A673 (cell line): ENCODE data around the gene CALN1. TPM values are rescaled to one million over a fixed set of nuclear protein-coding genes. Genes with fewer than 3 reads are reported as not detected.

Experiments used
- BruUV-seq: library from RNA; stranded (reverse); fragments of 400-500 nt; replicated peaks from 2 replicates; lab custom pipeline; 2021; lab: Mats Ljungman, UMichigan
- CTCF ChIA-PET: fragments of 300-600 bp; sonication (Branson Sonifier 250); formaldehyde crosslinking; loops from one replicate; lab custom pipeline; 2022; ENCODE audit warnings: antibody characterized with exemption; lab: Charles Lee
- POLR2A ChIA-PET: fragments of 300-600 bp; sonication (Branson Sonifier 250); formaldehyde crosslinking; loops from one replicate; lab custom pipeline; 2022; ENCODE audit warnings: antibody characterized with exemption; ENCODE audit not compliant: low non-redundant PET; lab: Charles Lee
- DNase-seq: peaks from one replicate; pipeline ENCODE4 v3.0.0-alpha.2; 2015; ENCODE audit warnings: low spot score
- H3K27ac ChIP-seq: fragments of 200-600 bp; sonication (generic); 2 replicates; pipeline ENCODE4 v1.5.1; 2016; ENCODE audit warnings: mixed run types, low read depth, mild to moderate bottlenecking, mixed read lengths, antibody characterized with exemption, low read length; ENCODE audit not compliant: poor library complexity, severe bottlenecking
- H3K27me3 ChIP-seq: fragments of 200-600 bp; sonication (generic); replicated peaks from 2 replicates; pipeline ENCODE4 v1.6.1; 2017; ENCODE audit warnings: mixed run types, low read depth, mild to moderate bottlenecking, mixed read lengths, antibody characterized with exemption, low read length; ENCODE audit not compliant: insufficient read depth, poor library complexity
- H3K36me3 ChIP-seq: fragments of 200-600 bp; sonication (generic); 2 replicates; pipeline ENCODE4 v1.6.1; 2016; ENCODE audit warnings: mixed run types, mild to moderate bottlenecking, mixed read lengths, antibody characterized with exemption, low read length; ENCODE audit not compliant: insufficient read depth, poor library complexity, severe bottlenecking
- H3K4me1 ChIP-seq: fragments of 200-600 bp; sonication (generic); 2 replicates; pipeline ENCODE4 v1.6.1; 2017; ENCODE audit warnings: mixed run types, mild to moderate bottlenecking, mixed read lengths, antibody characterized with exemption, low read length; ENCODE audit not compliant: insufficient read depth, poor library complexity, severe bottlenecking
- H3K4me3 ChIP-seq: fragments of 200-600 bp; sonication (generic); 2 replicates; pipeline ENCODE4 v1.5.1; 2016; ENCODE audit warnings: low read depth, mixed run types, mild to moderate bottlenecking, mixed read lengths, low read length; ENCODE audit not compliant: poor library complexity, severe bottlenecking
- H3K9me3 ChIP-seq: fragments of 200-600 bp; sonication (generic); 2 replicates; pipeline ENCODE4 v1.6.1; 2016; ENCODE audit warnings: mixed run types, low read depth, mild to moderate bottlenecking, mixed read lengths, antibody characterized with exemption, low read length; ENCODE audit not compliant: poor library complexity, severe bottlenecking
- EZH2 ChIP-seq: fragments of 200-600 bp; sonication (generic); IDR thresholded peaks from 2 replicates; pipeline ENCODE4 v1.6.1; 2017; ENCODE audit warnings: borderline replicate concordance, low read depth, mild to moderate bottlenecking, mixed read lengths, antibody characterized with exemption, low read length; ENCODE audit not compliant: poor library complexity, severe bottlenecking
- intact Hi-C: fragments of 100-400 bp; cut with micrococcal nuclease; formaldehyde crosslinking; loops from one replicate; pipeline ENCODE4 v1.10.0; 2022; ENCODE audit not compliant: unreplicated experiment
- total RNA-seq: library from RNA; stranded (reverse); gene quantifications from 2 replicates; pipeline ENCODE4 v1.2.3, GENCODE V29; 2021
- TF ChIP-seq, protein P1 (sequence below): fragments of 300-800, 200-600 bp; sonication (generic); conservative IDR thresholded peaks from 2 replicates; pipeline ENCODE4 v1.5.1; 2017; ENCODE audit warnings: low read depth, mild to moderate bottlenecking, antibody characterized with exemption, low read length, moderate library complexity, mixed read lengths

Gene CALN1
- total RNA-seq, 1 experiment from 2014 or later: not detected

- BruUV-seq: no TSS peak
- peaks cover 40% of the 10 kb centered on the region for H3K9me3 ChIP-seq
- DNase-seq: no peak
- TF ChIP-seq, protein P1, sequence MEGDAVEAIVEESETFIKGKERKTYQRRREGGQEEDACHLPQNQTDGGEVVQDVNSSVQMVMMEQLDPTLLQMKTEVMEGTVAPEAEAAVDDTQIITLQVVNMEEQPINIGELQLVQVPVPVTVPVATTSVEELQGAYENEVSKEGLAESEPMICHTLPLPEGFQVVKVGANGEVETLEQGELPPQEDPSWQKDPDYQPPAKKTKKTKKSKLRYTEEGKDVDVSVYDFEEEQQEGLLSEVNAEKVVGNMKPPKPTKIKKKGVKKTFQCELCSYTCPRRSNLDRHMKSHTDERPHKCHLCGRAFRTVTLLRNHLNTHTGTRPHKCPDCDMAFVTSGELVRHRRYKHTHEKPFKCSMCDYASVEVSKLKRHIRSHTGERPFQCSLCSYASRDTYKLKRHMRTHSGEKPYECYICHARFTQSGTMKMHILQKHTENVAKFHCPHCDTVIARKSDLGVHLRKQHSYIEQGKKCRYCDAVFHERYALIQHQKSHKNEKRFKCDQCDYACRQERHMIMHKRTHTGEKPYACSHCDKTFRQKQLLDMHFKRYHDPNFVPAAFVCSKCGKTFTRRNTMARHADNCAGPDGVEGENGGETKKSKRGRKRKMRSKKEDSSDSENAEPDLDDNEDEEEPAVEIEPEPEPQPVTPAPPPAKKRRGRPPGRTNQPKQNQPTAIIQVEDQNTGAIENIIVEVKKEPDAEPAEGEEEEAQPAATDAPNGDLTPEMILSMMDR: no peak
- no peak for TF ChIP-seq EZH2
- H3K4me1 ChIP-seq: no peaks in the 10 kb centered on the region
- ChIA-PET POLR2A (no interaction called here), CTCF (no interaction called here)
- no peak overlapping the region for H3K27ac ChIP-seq
- H3K4me3 ChIP-seq: no peak overlapping the region
- intact Hi-C loops: no loop called here
- no peaks in the 10 kb centered on the region for H3K36me3 ChIP-seq
- H3K27me3 ChIP-seq: no peaks in the 10 kb centered on the region
Measured at GRCh38 chr7:72106405-72106804, 305.7 kb downstream of the CALN1 start.

DNA sequence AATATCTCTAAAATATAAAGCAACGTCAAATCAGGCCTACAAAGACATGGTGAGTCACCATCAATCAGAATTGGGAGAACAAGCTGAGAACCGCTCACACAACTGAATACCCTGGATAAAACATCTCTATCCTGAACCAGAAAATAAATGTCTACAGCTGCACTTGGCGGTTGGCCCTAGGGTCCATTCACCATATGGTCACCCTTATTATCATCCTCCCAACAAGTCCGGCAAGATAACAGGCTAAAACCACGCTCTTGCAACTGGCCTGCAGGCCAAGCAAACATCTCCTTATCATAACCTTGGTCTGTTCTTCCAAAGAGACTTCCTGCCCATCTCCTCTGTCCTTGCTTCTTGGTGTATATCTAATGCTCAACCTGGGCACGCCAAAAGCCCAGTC is 310.7 kb downstream of the CALN1 start:
- no peaks in the 10 kb centered on the region for H3K4me1 ChIP-seq
- no peak for DNase-seq
- no peak overlapping the region for H3K27ac ChIP-seq
- no peaks in the 10 kb centered on the region for H3K27me3 ChIP-seq
- H3K4me3 ChIP-seq: no peak overlapping the region
- CTCF ChIA-PET: no interaction called here
- BruUV-seq: no TSS peak
- H3K9me3 ChIP-seq: peaks cover 19% of the 10 kb centered on the region
- POLR2A ChIA-PET: no interaction called here
- no peak for TF ChIP-seq EZH2
- TF ChIP-seq, protein P1: no peak
- H3K36me3 ChIP-seq: no peaks in the 10 kb centered on the region
- intact Hi-C loops: no loop called here

- Histone ChIP-seq H3K4me1 (no peaks in the 10 kb centered on the region), H3K4me3 (no peak overlapping the region), H3K36me3 (no peaks in the 10 kb centered on the region), H3K9me3 (peaks cover 10% of the 10 kb centered on the region), H3K27ac (no peak overlapping the region), H3K27me3 (no peaks in the 10 kb centered on the region)
- intact Hi-C loops: no loop called here
- CTCF ChIA-PET: no interaction called here
- POLR2A ChIA-PET: no interaction called here
- no peak for DNase-seq
- BruUV-seq: no TSS peak
- no peak for TF ChIP-seq EZH2
- TF ChIP-seq, protein P1: no peak
Measured at GRCh38 chr7:72099784-72100183, 312.4 kb downstream of the CALN1 start.
